H1 (cell line): Measurements from ENCODE around the gene CIB2. TPM values are rescaled to one million over a fixed set of nuclear protein-coding genes. Genes with fewer than 3 reads are reported as not detected.

Experiments
- ASH2L ChIP-seq: fragments of 200-600, 300-600 bp; sonication (generic); IDR thresholded peaks from one replicate; pipeline ENCODE4 v1.7.1; 2017; ENCODE audit warnings: low read length
- polyA plus RNA-seq, 7 experiments: library from polyadenylated mRNA; depleted of rRNA in 3 of 7; stranded (reverse) in 5 of 7; unstranded in 2 of 7; fragments of >200 nt in 5 of 7; fragments of 200-250 nt in 2 of 7; gene quantifications; 1 replicate in 5 of 7; 2 replicates in 1 of 7; 4 replicates in 1 of 7; pipeline versions ENCODE4 v1.2.1 to v1.2.3, GENCODE V29; 2011 to 2013; ENCODE audit warnings: missing spikeins in 2 of 7, mixed read lengths in 2 of 7
- total RNA-seq: library from RNA; stranded (reverse); fragmentation: NEBNext Ultra II Directional; extraction: Animal tissue kit (Norgen Biotek cat#: 25700); gene quantifications from 2 replicates; pipeline ENCODE4 v1.2.1, GENCODE V29; 2021

The CIB2 gene
- total and polyA plus RNA-seq, 2 of the 8 experiments (the other 6 are each of a cell fraction or from before 2014, with no cell fraction given): 41.5 to 45.8 TPM

DNA sequence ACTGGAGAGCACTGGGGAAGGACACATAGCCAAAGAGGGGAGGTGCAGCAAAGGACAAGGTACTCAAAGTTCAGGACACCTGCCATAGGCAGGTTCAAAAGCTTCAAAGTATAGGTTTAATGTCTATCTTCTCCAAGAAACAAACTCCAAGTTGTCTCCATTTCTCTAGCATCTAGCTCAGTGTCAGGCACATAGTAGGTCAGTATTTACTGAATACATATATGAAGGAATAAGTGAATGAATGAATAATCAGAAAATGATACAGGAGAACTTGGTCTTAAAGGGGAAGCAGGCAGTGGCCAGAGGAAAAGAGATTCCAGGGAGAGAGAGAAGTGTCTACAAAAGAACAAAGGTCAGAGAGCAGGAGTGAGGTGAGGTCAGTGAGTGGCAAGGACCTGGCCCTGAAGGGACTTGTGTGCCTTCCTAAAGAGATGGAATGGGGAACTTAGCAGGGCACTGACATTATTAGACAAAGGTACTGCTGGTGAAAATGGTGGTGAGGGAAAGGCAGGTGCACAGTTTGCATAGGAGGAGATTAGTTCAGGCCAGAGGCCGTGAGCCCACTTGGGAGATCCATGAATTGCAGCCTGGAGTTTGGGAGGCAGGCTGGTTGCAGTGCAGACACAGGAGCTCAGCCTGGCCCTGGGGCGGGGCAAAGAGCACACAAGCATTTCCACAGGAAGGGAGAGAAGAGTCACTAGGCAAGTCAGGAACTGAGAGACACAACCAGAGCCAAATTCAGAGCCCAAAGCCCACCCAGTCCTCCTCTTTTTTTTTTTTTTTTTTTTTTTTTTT lies 75.1 kb downstream of the CIB2 start (continued):
- no peak for TF ChIP-seq ASH2L
